CD8-positive, alpha-beta memory T cell (primary cell): Measurements from ENCODE around the gene APOD. TPM values are rescaled to one million over a fixed set of nuclear protein-coding genes. Genes with fewer than 3 reads are reported as not detected.

Experiments
- CTCF ChIA-PET: fragments of 350-600 bp; sonication (Branson Sonifier 250); formaldehyde crosslinking; loops from one replicate; lab custom pipeline; 2021; ENCODE audit warnings: antibody characterized with exemption; lab: Charles Lee
- POLR2A ChIA-PET: fragments of 350-600 bp; sonication (Branson Sonifier 250); formaldehyde crosslinking; loops from one replicate; lab custom pipeline; 2021; ENCODE audit warnings: antibody characterized with exemption; lab: Charles Lee
- DNase-seq, 5 donors: peaks; one replicate each; pipeline versions ENCODE4 v3.0.0 to v3.0.0-alpha.2; 2020 to 2022; ENCODE audit warnings: mixed read lengths in 1 of 5
- H3K27ac ChIP-seq: one replicate; pipeline ENCODE4 v1.7.0; 2013; ENCODE audit warnings: low read depth, mild to moderate bottlenecking, low read length, moderate library complexity
- H3K27me3 ChIP-seq: 2 replicates; pipeline ENCODE4 v1.7.0; 2013; ENCODE audit warnings: low read length, mild to moderate bottlenecking; ENCODE audit not compliant: insufficient read depth, poor library complexity, severe bottlenecking
- H3K36me3 ChIP-seq: 2 replicates; pipeline ENCODE4 v1.7.0; 2013; ENCODE audit warnings: mild to moderate bottlenecking, low read length, moderate library complexity; ENCODE audit not compliant: insufficient read depth
- H3K4me1 ChIP-seq: 2 replicates; pipeline ENCODE4 v1.7.0; 2013; ENCODE audit warnings: mild to moderate bottlenecking, low read length, moderate library complexity; ENCODE audit not compliant: insufficient read depth
- H3K4me3 ChIP-seq: 2 replicates; pipeline ENCODE4 v1.7.0; 2013; ENCODE audit warnings: mild to moderate bottlenecking, low read length
- H3K9me3 ChIP-seq: 2 replicates; pipeline ENCODE4 v1.7.0; 2013; ENCODE audit warnings: mild to moderate bottlenecking, low read length
- H3K27ac Mint-ChIP-seq, 8 donors: one replicate each; pipeline ENCODE4 v1.8.0; 2020 to 2021; ENCODE audit warnings: mixed read lengths in 8 of 8, mild to moderate bottlenecking in 6 of 8, inconsistent platforms in 3 of 8, moderate library complexity in 3 of 8
- H3K27me3 Mint-ChIP-seq, 2 donors: one replicate each; pipeline ENCODE4 v1.8.0; 2020 to 2021; ENCODE audit warnings: mixed read lengths in 2 of 2, mild to moderate bottlenecking in 1 of 2, moderate library complexity in 1 of 2
- H3K36me3 Mint-ChIP-seq, 3 donors: one replicate each; pipeline ENCODE4 v1.8.0; 2020 to 2021; ENCODE audit warnings: mixed read lengths in 3 of 3, inconsistent platforms in 1 of 3, mild to moderate bottlenecking in 1 of 3
- H3K4me1 Mint-ChIP-seq, 3 donors: one replicate each; pipeline ENCODE4 v1.8.0; 2020 to 2021; ENCODE audit warnings: mixed read lengths in 3 of 3, inconsistent platforms in 1 of 3, mild to moderate bottlenecking in 1 of 3
- H3K4me3 Mint-ChIP-seq, 7 donors: one replicate each; pipeline ENCODE4 v1.8.0; 2020 to 2021; ENCODE audit warnings: mixed read lengths in 7 of 7, mild to moderate bottlenecking in 6 of 7, moderate library complexity in 4 of 7, inconsistent platforms in 2 of 7
- H3K9me3 Mint-ChIP-seq, 5 donors: one replicate each; pipeline ENCODE4 v1.8.0; 2020 to 2022; ENCODE audit warnings: mixed read lengths in 5 of 5, mild to moderate bottlenecking in 3 of 5, moderate library complexity in 2 of 5, inconsistent platforms in 1 of 5
- polyA plus RNA-seq: library from polyadenylated mRNA; unstranded; fragments of 300-500 nt; fragmentation: Illumina TruSeq; gene quantifications from one replicate; pipeline ENCODE4 v1.2.3, GENCODE V29; 2021
- total RNA-seq, 2 experiments: library from RNA; stranded (reverse); gene quantifications; one replicate each; pipeline ENCODE4 v1.2.3, GENCODE V29; 2021

The APOD gene
- total and polyA plus RNA-seq, 3 experiments from 2014 or later = 0.20 TPM; not detected in 2

GRCh38 chr3:195540511-195540910 lies 43.2 kb downstream of the APOD start:
- Mint-ChIP-seq H3K4me1 (peaks cover 74 to 82% (median 81%) of the 10 kb centered on the region in 3 donors), H3K27ac (peak overlapping the region; percentile 62 to 95 (median 88)), H3K36me3 (peaks cover 0 to 48% (median 4%) of the 10 kb centered on the region in 3 donors), H3K9me3 (no peaks in the 10 kb centered on the region), H3K27me3 (no peaks in the 10 kb centered on the region), H3K4me3 (peak overlapping the region; percentile 85 to 98 (median 95))
- ChIA-PET POLR2A (interaction anchor here (0.6 to 3.9 kb wide), 3 partner anchors 11 to 98 kb away, joined by 3 to 36 read pairs (median 4); partner anchors contain the start of gene ACAP2), CTCF (interaction anchor here (0.6 to 1.4 kb wide), 3 partner anchors 16 to 269 kb away, joined by 3 read pairs; partner anchors contain the start of gene XXYLT1)
- no peak for DNase-seq
- no peaks in the 10 kb centered on the region for H3K27me3 ChIP-seq
- H3K27ac ChIP-seq = no peak overlapping the region
- no peaks in the 10 kb centered on the region for H3K36me3 ChIP-seq
- H3K4me3 ChIP-seq = peak overlapping the region; percentile 85
- H3K4me1 ChIP-seq = peaks cover 65% of the 10 kb centered on the region
- no peaks in the 10 kb centered on the region for H3K9me3 ChIP-seq

GRCh38 chr3:195540027-195540426 lies 43.7 kb downstream of the APOD start:
- POLR2A ChIA-PET = interaction anchor here (3.9 kb wide), 1 partner anchor 11 kb away, joined by 36 read pairs; no protein-coding TSS in a partner anchor
- CTCF ChIA-PET = interaction anchor here (0.6 to 1.4 kb wide), 3 partner anchors 16 to 269 kb away, joined by 3 read pairs; partner anchors contain the start of gene XXYLT1
- peak overlapping the region; percentile 62 to 95 (median 88) for H3K27ac Mint-ChIP-seq
- no peaks in the 10 kb centered on the region for H3K9me3 Mint-ChIP-seq
- DNase-seq = no peak
- peaks cover 0 to 53% (median 6%) of the 10 kb centered on the region in 3 donors for H3K36me3 Mint-ChIP-seq
- H3K27ac ChIP-seq = no peak overlapping the region
- H3K4me1 Mint-ChIP-seq = peaks cover 75 to 82% (median 81%) of the 10 kb centered on the region in 3 donors
- H3K36me3 ChIP-seq = no peaks in the 10 kb centered on the region
- peaks cover 65% of the 10 kb centered on the region for H3K4me1 ChIP-seq
- H3K4me3 Mint-ChIP-seq = peak overlapping the region; percentile 85 to 98 (median 95)
- peak overlapping the region; percentile 85 for H3K4me3 ChIP-seq
- H3K27me3 ChIP-seq = no peaks in the 10 kb centered on the region
- H3K27me3 Mint-ChIP-seq = no peaks in the 10 kb centered on the region
- no peaks in the 10 kb centered on the region for H3K9me3 ChIP-seq

GRCh38 chr3:195539479-195539878 lies 44.3 kb downstream of the APOD start:
- no peaks in the 10 kb centered on the region for H3K9me3 ChIP-seq
- DNase-seq = no peak
- H3K4me1 Mint-ChIP-seq = peaks cover 76 to 82% (median 81%) of the 10 kb centered on the region in 3 donors
- H3K9me3 Mint-ChIP-seq = no peaks in the 10 kb centered on the region
- peak overlapping the region; percentile 85 to 98 (median 95) for H3K4me3 Mint-ChIP-seq
- no peak overlapping the region for H3K27ac ChIP-seq
- peak overlapping the region; percentile 85 for H3K4me3 ChIP-seq
- peaks cover 0 to 59% (median 6%) of the 10 kb centered on the region in 3 donors for H3K36me3 Mint-ChIP-seq
- POLR2A ChIA-PET = no interaction called here
- no peaks in the 10 kb centered on the region for H3K27me3 Mint-ChIP-seq
- no peaks in the 10 kb centered on the region for H3K36me3 ChIP-seq
- CTCF ChIA-PET = interaction anchor here (1.0 to 1.4 kb wide), 2 partner anchors 11 to 17 kb away, joined by 3 to 4 read pairs; no protein-coding TSS in a partner anchor
- peaks cover 65% of the 10 kb centered on the region for H3K4me1 ChIP-seq
- peak overlapping the region; percentile 54 to 95 (median 87) for H3K27ac Mint-ChIP-seq
- no peaks in the 10 kb centered on the region for H3K27me3 ChIP-seq

DNA sequence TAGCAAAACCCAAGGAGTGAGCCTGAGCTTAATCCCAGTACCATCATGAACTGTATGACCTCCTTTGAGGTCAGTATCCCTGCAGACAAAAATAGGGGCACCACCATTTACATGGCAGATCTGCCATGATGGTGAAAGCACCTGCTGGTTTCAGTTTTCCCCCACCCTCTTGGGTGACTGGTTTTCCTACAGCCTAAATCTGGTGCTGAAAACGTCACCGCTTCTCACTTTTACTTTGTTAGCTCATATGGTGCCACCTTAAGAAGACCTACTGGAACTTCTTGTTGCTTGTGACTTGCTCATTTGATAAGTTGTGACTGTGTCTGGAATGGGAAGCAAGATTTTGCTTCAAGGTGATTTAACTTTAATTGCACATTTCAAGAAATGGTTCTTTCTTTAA lies 45.7 kb downstream of the APOD start:
- Histone ChIP-seq H3K27me3 (no peaks in the 10 kb centered on the region), H3K4me3 (peak overlapping the region; percentile 17), H3K9me3 (no peaks in the 10 kb centered on the region), H3K27ac (no peak overlapping the region), H3K36me3 (no peaks in the 10 kb centered on the region), H3K4me1 (peaks cover 71% of the 10 kb centered on the region)
- Mint-ChIP-seq H3K9me3 (no peaks in the 10 kb centered on the region), H3K36me3 (peaks cover 0 to 67% (median 9%) of the 10 kb centered on the region in 3 donors), H3K4me3 (peak overlapping the region; percentile 44 to 97 (median 85)), H3K4me1 (peaks cover 80 to 86% (median 85%) of the 10 kb centered on the region in 3 donors), H3K27ac (peak overlapping the region in 7 of 8 donors; percentile 2 to 77 (median 58)), H3K27me3 (no peaks in the 10 kb centered on the region)
- ChIA-PET CTCF (interaction anchor here (0.8 to 1.1 kb wide), 4 partner anchors 13 to 268 kb away, joined by 3 to 5 read pairs (median 4); partner anchors contain the start of gene XXYLT1), POLR2A (interaction anchor here (0.6 to 0.8 kb wide), 3 partner anchors 12 to 356 kb away, joined by 3 to 8 read pairs (median 3); no protein-coding TSS in a partner anchor)
- peak in 3 of 5 donors; percentile 28 to 64 (median 43) for DNase-seq

GRCh38 chr3:195535293-195535692 lies 48.4 kb downstream of the APOD start:
- Mint-ChIP-seq H3K27me3 (no peaks in the 10 kb centered on the region), H3K4me3 (peak overlapping the region; percentile 11 to 72 (median 33)), H3K36me3 (peaks cover 0 to 62% (median 13%) of the 10 kb centered on the region in 3 donors), H3K9me3 (no peaks in the 10 kb centered on the region), H3K4me1 (peaks cover 85 to 98% (median 93%) of the 10 kb centered on the region in 3 donors), H3K27ac (peak overlapping the region in 7 of 8 donors; percentile 9 to 72 (median 45))
- POLR2A ChIA-PET = no interaction called here
- Histone ChIP-seq H3K4me1 (peaks cover 90% of the 10 kb centered on the region), H3K9me3 (no peaks in the 10 kb centered on the region), H3K27me3 (no peaks in the 10 kb centered on the region), H3K4me3 (no peak overlapping the region), H3K36me3 (no peaks in the 10 kb centered on the region), H3K27ac (no peak overlapping the region)
- CTCF ChIA-PET = interaction anchor here (1.1 to 1.7 kb wide), 2 partner anchors 9 to 264 kb away, joined by 3 read pairs; partner anchors contain the start of gene XXYLT1
- DNase-seq = no peak

DNA sequence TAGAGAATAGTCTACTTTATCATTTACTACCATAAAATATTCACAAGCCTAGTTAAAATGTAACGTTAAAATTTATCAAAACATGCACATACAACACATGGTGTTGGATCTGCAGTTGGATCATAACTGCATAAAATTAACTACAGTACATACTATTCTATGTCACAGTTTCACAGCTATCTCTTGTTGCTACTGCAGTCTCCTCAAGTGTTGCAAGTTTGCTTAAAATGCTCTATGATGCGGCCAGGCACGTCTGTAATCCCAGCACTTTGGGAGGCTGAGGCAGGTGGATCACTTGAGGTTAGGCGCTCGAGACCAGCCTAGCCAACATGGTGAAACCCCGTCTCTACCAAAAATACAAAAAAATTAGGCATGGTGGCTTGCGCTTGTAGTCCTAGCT lies 50.9 kb downstream of the APOD start:
- Histone ChIP-seq H3K4me3 (no peak overlapping the region), H3K36me3 (no peaks in the 10 kb centered on the region), H3K27ac (no peak overlapping the region), H3K4me1 (peaks cover 79% of the 10 kb centered on the region), H3K9me3 (no peaks in the 10 kb centered on the region), H3K27me3 (no peaks in the 10 kb centered on the region)
- peaks cover 0 to 66% (median 14%) of the 10 kb centered on the region in 3 donors for H3K36me3 Mint-ChIP-seq
- ChIA-PET POLR2A (interaction anchor here (2.4 kb wide), 1 partner anchor 10 kb away, joined by 15 read pairs; the partner anchor contains the start of gene PPP1R2), CTCF (interaction anchor here (1.5 to 2.5 kb wide), 2 partner anchors 9 to 262 kb away, joined by 3 to 13 read pairs; partner anchors contain the start of gene XXYLT1)
- H3K9me3 Mint-ChIP-seq = no peaks in the 10 kb centered on the region
- H3K27me3 Mint-ChIP-seq = no peaks in the 10 kb centered on the region
- peaks cover 75 to 94% (median 88%) of the 10 kb centered on the region in 3 donors for H3K4me1 Mint-ChIP-seq
- H3K4me3 Mint-ChIP-seq = peak overlapping the region in 4 of 7 donors; percentile 13 to 70 (median 43)
- no peak for DNase-seq
- H3K27ac Mint-ChIP-seq = peak overlapping the region in 5 of 8 donors; percentile 0 to 76 (median 47)

- no peaks in the 10 kb centered on the region for H3K36me3 ChIP-seq
- H3K36me3 Mint-ChIP-seq = peaks cover 0 to 68% (median 14%) of the 10 kb centered on the region in 3 donors
- H3K9me3 ChIP-seq = no peaks in the 10 kb centered on the region
- ChIA-PET POLR2A (interaction anchor here (0.5 to 2.4 kb wide), 2 partner anchors 10 to 96 kb away, joined by 4 to 15 read pairs; partner anchors contain the start of gene PPP1R2), CTCF (interaction anchor here (2.5 kb wide), 1 partner anchor 262 kb away, joined by 13 read pairs; the partner anchor contains the start of gene XXYLT1)
- H3K27ac ChIP-seq = no peak overlapping the region
- H3K27ac Mint-ChIP-seq = peak overlapping the region in 5 of 8 donors; percentile 6 to 87 (median 39)
- peak overlapping the region in 5 of 7 donors; percentile 6 to 70 (median 29) for H3K4me3 Mint-ChIP-seq
- no peak for DNase-seq
- no peak overlapping the region for H3K4me3 ChIP-seq
- H3K9me3 Mint-ChIP-seq = no peaks in the 10 kb centered on the region
- peaks cover 74% of the 10 kb centered on the region for H3K4me1 ChIP-seq
- H3K4me1 Mint-ChIP-seq = peaks cover 72 to 92% (median 88%) of the 10 kb centered on the region in 3 donors
- H3K27me3 ChIP-seq = no peaks in the 10 kb centered on the region
- H3K27me3 Mint-ChIP-seq = no peaks in the 10 kb centered on the region
Measured at GRCh38 chr3:195532345-195532744, 51.4 kb downstream of the APOD start.
